ENCODE measurements around the gene EN2.

EN2 gene

DNA sequence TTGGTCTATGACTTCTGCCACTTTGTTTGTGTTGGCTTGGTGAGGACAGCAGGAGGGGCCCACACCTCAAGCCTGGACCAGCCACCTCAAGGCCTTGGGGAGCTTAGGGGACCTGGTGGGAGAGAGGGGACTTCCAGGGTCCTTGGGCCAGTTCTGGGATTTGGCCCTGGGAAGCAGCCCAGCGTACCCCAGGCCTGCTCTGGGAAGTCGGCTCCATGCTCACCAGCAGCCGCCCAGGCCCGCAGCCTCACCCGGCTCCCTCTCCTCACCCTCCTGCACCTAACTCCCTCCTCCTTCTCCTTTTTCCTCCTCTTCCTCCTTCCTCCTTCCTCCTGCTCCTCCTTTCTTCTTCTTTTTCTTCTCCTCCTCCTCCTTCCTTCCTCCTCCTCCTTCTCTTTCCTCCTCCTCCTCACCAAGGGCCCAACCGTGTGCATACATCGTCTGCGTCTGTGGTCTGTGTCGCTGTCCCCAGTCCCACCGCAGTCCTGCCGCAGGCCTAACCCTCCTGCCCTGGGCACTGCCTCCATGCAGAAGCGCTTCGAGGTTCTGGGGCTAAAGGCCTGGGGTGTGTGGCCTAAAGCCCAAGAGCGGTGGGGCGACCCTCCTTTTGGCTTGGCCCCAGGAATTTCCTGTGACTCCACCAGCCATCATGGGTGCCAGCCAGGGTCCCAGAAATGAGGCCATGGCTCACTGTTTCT, 5.3 kb downstream of the EN2 start:
- DNase-seq (ENCODE audit: low read depth in 2 of 2, low spot score in 1 of 2) = no peak

DNA sequence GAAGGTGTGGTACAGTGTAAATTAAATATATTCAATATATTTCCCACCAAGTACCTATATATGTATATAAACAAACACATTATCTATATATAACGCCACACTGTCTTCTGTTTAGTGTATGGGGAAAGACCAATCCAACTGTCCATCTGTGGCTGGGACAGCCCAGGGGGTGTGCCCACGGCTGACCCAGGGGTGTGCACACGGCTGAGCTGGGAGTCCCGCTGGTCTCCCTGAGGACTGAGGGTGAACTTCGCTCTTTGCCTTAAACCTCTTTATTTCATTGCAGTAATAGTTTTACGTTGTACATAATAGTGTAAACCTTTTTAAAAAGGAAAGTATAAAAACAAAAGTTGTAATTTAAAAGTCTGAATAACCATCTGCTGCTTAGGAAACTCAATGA, 6.3 kb downstream of the EN2 start:
- DNase-seq (ENCODE audit: low read depth in 2 of 2, low spot score in 1 of 2) = no peak

DNA sequence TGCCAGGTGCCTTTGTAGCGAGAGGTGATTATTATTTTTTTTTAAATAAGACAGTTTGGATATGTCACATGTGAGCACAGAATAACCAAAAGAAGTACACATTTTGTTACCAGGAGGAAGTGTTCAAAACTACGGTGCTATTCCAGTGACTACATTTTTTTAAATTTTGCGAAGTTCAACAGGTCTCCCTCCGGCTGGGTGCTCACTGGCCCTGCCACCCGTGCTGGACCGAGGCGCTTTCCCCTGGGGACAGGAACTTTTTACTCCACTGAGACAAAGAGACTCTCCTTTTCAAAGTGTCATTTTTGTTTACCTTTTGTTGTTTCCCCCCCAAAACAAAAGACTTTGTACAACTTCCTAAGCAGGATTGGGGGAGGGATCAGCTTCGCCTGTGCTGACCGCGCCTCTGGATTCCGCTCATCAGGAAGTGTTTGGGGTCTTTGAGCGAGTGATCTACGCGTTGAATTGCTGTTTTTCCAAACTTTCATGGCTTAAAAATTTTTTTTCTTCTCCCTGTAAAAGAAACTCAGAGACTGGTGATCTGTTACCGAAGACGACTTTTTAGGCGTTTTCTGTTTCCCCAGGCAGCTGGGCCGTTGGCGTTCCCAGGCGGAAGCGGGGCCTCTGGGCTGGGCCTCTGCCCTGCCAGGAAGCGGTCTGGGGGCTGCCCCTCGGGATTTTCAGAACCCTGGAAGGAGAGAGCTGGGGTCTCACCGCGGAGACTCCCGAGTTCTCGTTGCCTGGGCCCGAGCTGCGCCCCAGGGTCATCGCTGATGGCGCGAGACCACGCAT, 7.2 kb downstream of the EN2 start:
- no peak for DNase-seq (ENCODE audit: low read depth in 2 of 2, low spot score in 1 of 2)

DNA sequence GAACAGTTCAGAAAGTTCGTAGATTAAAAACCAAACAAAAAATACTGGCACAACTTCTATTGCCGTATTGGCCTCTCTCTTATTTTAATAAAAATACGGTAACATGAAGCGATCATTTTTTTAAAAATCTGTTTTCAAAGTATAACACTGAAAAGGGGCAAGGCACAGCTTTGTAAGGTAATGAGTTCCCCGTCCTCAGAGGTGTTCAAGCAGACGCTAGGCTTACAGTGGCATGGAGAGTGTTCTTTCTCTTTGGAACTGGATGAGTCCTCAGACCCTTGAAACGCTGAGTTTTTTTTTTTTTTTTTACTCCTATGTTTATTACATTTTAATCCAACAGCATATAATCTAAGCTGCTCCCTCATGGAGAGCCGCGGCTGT, 7.8 kb downstream of the EN2 start:
- DNase-seq (ENCODE audit: low read depth in 2 of 2, low spot score in 1 of 2) = no peak

DNA sequence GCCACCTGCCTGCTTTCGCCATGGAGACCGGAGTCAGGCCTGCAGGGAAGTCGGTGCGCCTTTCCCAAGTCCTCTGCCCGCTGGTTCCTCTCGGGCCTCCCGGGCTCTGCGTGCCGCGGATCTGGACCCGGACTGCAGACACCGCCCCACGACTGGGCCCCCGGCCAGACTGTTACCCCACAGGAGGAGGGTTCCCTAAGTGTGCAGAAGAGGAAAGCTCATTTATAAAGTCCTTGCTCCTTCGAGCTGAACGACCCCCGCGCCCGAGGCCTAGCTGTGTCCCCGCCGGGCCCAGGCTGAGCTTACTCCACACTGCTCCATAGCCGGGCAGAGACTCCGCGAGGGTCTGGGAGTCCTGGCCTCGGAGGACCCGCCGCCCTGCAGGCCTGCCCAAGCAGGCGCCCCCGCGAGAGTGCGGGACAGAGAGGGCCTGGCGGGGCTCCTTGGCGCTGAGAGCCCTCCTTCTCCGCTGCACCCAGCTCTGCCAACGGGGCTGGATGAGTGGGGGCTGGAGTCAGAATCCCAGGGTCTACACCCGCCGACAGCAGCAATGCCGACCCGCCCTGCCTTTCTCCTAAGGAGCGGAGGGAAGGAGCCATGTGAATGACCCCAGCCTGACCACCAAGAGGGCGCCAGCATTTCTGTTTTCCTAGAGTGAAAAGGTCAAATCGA, 8.3 kb downstream of the EN2 start:
- DNase-seq (ENCODE audit: low read depth in 2 of 2, low spot score in 1 of 2) = no peak

DNA sequence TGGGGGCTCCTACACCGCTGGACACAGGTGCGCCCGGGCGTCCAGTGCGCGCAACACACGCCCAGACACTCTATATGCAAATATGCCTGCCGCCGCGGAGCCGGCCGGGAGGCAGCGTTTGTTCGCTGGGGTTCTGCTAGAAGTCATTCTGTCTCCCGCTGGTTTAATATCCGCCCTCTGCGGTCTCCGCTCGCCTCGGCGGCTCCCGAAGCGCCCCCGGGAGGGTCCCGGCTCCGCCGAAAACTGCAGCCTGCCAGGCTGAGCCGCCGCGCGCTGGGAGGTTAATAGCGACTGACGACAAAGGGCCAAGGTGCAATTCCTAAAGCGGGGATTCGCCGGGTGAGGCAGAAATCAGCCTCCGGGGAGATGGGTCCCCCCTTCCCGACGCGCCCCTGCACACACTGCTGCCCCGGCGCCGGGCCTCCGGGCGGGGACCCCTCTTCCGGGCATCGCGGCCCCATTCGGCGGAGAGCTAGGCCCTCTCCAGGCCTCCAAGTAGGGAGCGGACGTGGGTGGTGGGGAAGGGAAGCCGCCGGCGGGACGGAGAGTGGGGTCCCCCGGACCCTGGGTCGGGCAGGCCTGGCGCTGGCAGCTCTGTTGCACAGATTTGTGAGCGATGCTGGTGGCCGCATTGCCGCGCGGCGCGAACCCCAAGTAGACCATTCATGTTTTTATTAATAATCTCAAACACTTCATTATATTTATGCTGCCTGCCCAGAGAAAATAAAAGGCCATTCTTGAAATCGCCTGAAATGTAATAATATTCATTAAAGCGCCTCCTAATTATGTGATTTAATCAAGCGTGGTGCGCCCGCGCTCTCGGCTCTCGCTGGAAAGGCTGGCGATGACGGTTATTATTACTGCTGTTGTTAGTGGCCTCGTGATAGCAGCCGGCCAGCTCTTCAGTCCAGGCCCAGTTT, 9.1 kb downstream of the EN2 start:
- no peak for DNase-seq (ENCODE audit: low read depth in 2 of 2, low spot score in 1 of 2)

DNA sequence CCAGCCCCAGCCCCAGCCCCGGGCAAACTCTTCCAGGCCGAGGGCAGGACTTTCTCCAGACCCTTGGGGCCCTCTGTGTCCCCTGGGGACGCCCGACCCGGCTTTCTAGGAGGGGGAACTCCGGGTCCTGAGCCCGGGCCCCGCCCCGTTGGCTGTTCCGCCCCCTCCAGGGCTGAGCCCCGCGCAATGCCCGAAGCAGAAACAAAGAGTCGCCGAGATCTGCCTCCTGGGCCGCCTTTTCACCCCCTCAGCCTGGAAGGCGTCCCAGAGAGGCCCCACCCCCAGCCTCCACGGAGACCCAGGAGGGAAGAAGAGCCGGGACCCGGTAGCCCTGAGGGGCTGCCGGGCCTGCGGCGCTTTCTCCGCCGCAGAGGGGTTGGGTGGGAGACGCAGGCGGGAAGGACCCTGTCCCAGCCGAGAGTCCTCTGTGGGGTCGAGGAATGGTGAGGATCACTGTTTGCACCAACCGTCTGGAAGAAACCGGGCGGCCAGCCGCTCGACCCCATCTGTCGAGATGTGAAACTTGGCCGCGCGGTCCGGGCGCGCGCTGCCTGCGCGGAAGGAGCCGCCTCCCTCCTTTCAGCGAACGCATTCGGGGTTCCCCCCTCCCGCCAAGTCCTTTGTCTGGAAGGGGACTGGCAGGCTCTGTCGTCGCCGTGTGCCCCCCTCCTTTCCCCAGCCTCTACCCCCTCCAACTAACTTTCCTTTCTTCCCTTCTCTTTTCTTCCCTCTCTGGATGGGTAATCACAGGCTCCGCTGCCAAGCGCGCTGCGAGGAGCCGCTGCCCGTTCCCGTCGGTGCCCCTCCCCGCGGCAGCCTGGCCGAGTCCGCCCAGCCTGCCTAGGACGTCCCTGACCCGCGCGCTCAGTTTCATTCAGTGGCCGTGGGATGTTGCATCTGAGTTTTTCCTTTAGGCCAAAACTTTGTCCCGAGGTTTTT, 10.2 kb downstream of the EN2 start:
- no peak for DNase-seq (ENCODE audit: low read depth in 2 of 2, low spot score in 1 of 2)

DNA sequence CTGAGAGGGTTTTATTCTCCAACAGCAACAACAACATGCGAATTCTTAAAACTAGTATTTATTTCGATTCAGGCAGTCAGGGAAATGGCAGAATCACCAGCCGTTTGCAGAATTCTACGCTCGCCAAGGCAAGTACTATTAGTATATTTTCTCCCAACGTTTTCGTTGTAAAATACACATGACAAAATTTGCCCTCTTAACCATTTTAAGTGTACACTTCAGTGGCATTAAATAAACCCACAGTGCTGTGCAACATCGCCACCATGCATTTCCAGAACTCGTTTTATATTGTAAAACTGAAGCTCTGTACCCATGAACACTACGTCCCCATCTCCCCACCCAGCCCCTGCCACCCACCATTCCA, 10.8 kb downstream of the EN2 start:
- DNase-seq (ENCODE audit: low read depth in 2 of 2, low spot score in 1 of 2) = no peak

DNA sequence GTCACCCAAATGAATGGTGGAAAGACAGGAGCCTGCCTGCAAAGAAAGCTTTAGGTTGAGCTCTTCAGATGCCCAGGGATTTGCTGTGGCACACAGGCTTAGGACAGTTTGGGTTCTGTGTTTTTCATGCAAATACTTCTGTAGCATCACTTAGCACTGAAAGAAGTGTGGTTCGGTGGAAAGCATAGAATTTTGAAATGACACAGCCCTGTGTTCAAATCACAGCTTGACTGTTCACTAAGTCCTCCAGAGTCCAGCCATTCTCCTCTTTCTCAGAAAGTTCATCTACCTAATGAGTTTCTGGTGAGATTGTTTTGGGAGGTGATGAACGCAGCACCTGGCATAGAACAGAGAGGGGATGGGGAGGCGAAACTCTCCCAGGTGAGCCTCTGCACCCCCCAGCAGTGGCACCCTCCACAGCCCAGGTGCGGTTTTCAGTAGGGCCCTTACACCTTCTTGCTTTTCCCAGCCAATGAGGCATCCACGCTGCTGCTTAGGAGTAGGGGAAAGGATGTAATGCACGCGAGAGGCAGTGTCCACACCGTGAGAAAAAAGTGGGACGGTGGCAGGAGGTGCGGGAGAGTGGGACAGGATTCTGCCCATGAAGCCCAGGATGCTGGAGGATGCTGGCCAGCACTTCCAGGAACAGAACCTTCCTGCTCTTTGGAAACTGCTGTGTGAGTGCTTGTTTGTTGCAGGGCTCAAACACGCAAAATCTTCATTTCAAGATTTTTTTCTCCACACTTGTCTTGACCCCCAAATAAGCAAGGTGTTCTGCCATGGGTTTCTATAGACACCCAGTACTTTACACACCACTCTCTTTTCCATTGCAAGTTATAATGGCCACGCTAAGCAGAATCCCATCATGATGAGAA, 11.6 kb downstream of the EN2 start:
- DNase-seq (ENCODE audit: low read depth in 2 of 2, low spot score in 1 of 2) = no peak

DNA sequence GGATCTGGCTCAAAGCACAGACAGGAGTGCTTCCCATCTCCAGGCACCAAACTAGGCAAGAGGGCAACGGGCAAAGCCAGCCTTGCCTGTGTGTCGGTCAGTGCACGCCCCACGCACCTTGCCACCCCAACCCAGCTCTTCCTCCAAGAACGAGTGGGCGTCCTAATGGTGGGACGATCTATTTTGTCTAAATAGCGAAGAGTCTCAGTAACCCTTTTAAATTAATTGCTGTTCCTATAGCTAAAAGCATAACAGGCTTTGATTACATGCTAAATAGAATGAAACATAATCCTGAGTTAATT, 12.2 kb downstream of the EN2 start:
- DNase-seq (ENCODE audit: low read depth in 2 of 2, low spot score in 1 of 2) = no peak

DNA sequence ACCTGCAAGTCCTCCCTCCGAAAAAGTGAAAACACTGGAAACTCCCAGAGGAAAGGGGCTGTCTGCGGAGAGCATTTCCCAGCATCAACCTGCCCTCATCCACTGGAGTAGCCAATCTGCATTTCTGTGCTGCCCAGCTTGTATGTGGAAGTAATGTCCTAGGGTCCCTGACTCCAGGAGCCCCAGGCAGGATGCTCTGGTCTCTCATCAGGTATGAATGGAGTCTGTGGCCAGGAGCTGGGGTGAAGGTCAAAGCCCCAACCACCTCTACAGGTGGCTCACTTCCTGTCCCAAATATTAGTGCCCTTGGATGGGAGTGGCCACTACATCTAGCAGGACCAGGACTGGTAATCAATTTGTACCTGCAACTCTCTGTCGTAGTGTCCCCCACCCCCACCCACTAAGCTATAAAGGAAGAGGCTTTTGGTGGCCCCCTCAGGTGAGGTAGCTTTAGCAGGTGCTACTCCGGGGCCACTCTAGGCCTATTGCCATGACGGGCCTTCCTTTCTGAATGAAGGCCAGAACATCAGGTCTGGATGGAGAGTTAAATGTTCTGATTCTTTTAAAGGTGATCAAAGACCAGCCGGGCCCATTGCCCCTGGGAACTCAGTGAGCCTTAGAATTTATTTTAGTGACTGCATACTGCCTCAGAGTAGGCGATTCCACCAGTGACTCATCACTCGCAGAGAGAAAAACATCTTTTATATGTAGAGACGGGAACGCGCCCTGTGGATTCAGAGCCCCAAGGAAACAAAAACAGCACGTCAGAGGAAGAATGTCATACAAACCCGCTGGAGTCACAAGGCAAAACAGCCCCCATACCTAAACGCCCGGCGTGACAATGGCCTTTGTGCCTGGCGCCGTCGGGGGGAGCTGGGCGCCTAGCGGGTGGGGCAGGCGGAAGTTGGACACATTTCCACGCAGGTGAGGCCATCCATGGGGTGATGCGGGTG, 13.0 kb downstream of the EN2 start:
- DNase-seq (ENCODE audit: low read depth in 2 of 2, low spot score in 1 of 2) = no peak

DNA sequence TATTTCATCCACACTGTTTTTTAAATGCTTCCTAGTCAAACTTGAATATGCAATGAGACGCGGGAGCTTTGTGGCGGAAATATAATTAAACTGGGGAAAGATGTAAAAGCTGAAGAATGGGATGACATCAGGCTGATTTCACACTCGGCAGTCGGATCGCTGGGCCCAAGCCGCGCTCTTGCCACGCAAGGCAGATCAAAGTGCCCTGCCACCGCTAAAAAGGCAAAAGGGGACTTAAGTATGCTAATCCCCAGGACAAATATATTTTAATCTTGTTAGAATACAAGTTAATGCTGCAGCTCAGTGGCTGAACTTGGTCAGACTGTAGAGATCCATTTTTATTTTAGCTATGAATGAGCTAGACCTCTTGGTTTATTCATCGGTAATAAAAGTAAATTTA, 13.8 kb downstream of the EN2 start:
- DNase-seq (ENCODE audit: low read depth in 2 of 2, low spot score in 1 of 2) = no peak

DNA sequence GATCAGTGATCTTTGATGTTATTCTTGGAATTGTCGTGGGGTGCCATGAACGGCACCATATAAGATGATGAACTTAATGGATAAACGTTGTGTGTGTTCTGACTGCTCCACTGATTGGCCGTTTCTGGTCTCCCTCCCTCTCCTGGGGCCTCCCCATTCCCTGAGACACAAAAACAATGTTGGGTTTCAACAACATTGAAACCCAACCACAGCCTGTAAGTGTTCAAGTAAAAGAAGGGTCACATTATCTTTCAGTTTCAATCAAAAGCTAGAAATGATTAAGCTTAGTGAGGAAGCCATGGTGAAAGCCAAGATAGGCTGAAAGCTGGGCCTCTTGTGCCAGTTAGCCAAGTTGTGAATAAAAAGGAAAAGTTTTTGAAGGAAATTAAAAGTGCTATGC, 19.5 kb downstream of the EN2 start:
- no peak for DNase-seq (ENCODE audit: low read depth in 2 of 2, low spot score in 1 of 2)

DNA sequence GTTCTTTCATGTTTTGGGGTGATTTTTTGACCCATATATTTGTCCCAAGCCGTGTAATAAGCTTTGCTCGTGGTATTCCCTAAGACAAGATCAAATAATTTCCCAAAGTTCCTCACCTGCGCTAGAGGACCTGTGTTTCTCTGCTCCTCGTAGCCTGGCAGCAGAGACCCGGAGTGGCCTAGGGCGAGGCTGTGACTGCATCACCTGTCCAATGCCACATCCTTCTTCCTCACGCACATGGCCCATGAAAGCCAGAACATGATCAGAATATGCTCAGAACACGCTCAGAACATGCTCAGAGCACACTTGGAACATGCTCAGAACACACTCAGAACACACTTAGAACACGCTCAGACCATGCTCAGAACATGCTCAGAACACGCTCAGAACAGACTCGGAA, 23.8 kb downstream of the EN2 start:
- no peak for DNase-seq (ENCODE audit: low read depth in 2 of 2, low spot score in 1 of 2)

DNA sequence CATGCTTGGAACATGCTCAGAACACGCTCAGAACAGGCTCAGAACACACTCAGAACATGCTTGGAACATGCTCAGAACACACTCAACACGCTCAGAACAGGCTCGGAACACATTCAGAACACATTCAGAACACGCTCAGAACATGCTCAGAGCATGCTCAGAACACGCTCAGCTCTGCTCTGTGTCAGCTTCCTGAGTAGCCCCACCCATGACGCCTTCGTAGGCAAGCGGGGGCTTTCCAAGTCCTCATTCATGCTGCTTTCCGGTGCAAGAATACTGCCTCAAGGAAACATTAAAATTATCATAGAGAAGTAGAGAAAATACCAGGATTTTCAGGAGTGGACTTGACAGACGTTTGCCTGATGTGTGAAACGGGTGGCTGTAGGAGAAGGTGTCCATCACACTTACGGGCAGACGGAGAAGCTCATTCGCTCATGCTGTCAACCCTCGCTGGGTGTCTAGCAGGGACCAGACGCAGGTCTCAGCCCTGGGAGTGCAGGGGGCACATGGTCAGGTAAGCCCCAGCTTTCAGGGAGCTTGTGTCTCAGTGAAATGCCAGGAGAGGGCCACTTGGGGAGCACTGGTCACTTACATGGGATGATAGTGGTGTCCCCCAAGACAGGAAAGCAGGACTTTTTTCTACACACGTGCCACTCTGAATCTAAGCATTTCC, 24.7 kb downstream of the EN2 start:
- no peak for DNase-seq (ENCODE audit: low read depth in 2 of 2, low spot score in 1 of 2)

DNA sequence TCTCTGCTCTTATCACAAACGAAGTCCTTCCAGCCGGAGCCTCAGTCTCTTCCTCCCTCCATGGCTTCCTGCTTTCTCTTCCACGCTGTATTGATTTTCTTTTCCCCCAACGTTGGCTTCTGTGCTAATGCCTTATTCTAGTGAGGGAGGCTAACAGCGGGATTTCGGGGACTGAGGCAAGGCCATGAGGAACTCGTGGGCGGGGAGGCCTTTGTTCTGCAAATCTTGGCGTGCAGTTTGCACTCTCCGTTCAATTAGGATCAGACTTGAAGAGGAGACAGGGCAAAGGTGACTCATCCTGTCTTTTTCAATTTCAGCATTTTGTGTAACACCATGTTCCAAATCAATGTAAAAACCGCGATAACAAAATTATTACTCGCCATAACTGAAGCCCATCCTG, 25.3 kb downstream of the EN2 start:
- no peak for DNase-seq (ENCODE audit: low read depth in 2 of 2, low spot score in 1 of 2)

DNA sequence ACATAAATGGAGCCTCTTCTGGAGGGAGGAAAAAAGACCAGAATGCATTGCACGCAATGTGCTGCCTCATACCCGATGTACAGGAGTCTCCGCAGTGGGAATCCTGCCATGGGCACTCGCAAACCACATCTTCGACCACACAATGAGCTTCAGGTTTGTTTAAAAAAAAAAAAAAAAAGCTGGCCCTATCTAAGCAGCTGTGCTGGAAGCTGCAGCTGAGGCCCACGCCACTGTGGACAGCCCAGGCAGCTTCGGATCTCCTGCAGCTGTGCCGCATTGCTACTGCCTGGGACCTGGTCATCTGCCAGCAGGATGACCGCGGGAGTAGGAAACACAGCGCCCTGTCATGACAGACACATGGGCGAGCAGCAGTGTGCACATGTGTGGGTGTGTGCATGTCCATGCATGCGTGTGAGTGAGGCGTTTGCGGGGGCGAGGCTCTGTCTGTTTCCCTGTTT, 26.0 kb downstream of the EN2 start:
- no peak for DNase-seq (ENCODE audit: low read depth in 2 of 2, low spot score in 1 of 2)
